AG09309 (cell line): Measurements from ENCODE around the gene LBH.

Source experiments
- DNase-seq: peaks from one replicate; pipeline ENCODE4 v3.0.0-alpha.2; 2010; ENCODE audit warnings: low read depth
- H3K4me3 ChIP-seq: 2 replicates; pipeline ENCODE4 v1.5.1; 2011; ENCODE audit warnings: mild to moderate bottlenecking, low read depth, low read length, moderate library complexity; ENCODE audit not compliant: control insufficient read depth
- CTCF ChIP-seq: IDR thresholded peaks from 2 replicates; pipeline ENCODE4 v1.5.1; 2011; ENCODE audit warnings: mild to moderate bottlenecking, low read depth, low read length, inconsistent platforms; ENCODE audit not compliant: insufficient read depth, control insufficient read depth; ENCODE audit errors: missing control alignments

Gene LBH

GRCh38 chr2:30219886-30220875, 11.2 kb upstream of the LBH start:
- TF ChIP-seq CTCF, result no peak
- no peak overlapping the region for H3K4me3 ChIP-seq
- DNase-seq, result no peak

- no peak for TF ChIP-seq CTCF
- no peak for DNase-seq
- H3K4me3 ChIP-seq, result no peak overlapping the region
These were observed 9.8 kb upstream of the LBH start for GRCh38 chr2:30221531-30221930.

GRCh38 chr2:30222031-30222430, 9.3 kb upstream of the LBH start:
- TF ChIP-seq CTCF, result no peak
- no peak for DNase-seq
- H3K4me3 ChIP-seq, result no peak overlapping the region

GRCh38 chr2:30222636-30223360, 8.5 kb upstream of the LBH start:
- H3K4me3 ChIP-seq, result no peak overlapping the region
- no peak for TF ChIP-seq CTCF
- no peak for DNase-seq

- H3K4me3 ChIP-seq, result no peak overlapping the region
- no peak for TF ChIP-seq CTCF
- no peak for DNase-seq
These were observed 7.9 kb upstream of the LBH start for GRCh38 chr2:30223413-30223874.

GRCh38 chr2:30224151-30224550, 7.2 kb upstream of the LBH start:
- H3K4me3 ChIP-seq, result no peak overlapping the region
- no peak for TF ChIP-seq CTCF
- no peak for DNase-seq
